SH-SY5Y (cell line): Measurements from ENCODE around the gene ETV3L.

Experiments used
- GATA2 ChIP-seq: IDR thresholded peaks from 2 replicates; pipeline ENCODE4 v1.6.1; 2011; ENCODE audit warnings: mild to moderate bottlenecking, low read depth, low read length
- GATA3 ChIP-seq: IDR thresholded peaks from 2 replicates; pipeline ENCODE4 v1.6.1; 2011; ENCODE audit warnings: low read depth, mild to moderate bottlenecking, low read length, moderate library complexity

DNA sequence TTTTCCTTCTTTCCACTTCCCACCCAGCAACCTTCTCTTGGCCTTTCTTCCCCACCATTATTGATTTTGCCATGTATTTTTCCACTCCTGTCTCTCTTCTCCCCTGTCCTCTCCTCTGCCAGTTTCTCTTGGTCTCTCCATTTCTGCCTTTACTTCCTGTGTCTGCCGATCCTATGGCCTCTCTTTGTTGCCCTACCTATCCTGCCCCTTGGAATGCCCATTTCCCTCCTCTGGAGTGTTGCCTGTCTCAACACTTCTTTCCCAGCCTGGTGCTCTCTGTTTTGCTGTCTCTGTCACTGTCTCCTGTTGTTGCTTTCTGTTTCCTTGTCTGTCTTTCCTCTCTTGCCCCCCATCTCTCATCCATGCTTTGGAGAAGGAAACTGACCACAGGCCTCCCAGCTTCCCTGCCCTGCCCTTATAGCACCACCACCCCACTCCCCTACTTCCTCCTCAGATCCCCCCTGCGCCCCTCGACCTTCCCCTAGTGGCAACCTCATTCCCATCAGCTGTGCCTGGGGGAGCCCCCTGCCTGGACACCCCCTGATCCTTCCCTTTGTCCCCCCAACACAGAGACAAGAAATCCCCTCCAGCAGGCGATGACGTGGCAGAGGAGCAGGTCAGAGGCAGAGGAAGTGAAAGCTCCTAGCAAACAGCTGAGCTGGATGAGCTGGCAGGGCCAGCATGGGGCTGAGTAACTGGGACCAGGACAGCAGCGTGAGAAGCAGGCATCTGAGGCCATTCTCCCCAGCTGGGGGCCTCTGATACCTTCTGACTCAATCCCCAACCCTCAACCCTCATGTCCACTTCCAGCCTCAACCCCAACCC lies 6.6 kb upstream of the ETV3L start:
- TF ChIP-seq GATA2, result no peak
- TF ChIP-seq GATA3, result no peak
